ENCODE data around the gene COQ10A. TPM values are rescaled to one million over a fixed set of nuclear protein-coding genes. Genes with fewer than 3 reads are reported as not detected.

The COQ10A gene
- 40.3 and 53.6 TPM in 2 replicates for total RNA-seq
- 65.6 and 67.2 TPM in 2 replicates for polyA plus RNA-seq

DNA sequence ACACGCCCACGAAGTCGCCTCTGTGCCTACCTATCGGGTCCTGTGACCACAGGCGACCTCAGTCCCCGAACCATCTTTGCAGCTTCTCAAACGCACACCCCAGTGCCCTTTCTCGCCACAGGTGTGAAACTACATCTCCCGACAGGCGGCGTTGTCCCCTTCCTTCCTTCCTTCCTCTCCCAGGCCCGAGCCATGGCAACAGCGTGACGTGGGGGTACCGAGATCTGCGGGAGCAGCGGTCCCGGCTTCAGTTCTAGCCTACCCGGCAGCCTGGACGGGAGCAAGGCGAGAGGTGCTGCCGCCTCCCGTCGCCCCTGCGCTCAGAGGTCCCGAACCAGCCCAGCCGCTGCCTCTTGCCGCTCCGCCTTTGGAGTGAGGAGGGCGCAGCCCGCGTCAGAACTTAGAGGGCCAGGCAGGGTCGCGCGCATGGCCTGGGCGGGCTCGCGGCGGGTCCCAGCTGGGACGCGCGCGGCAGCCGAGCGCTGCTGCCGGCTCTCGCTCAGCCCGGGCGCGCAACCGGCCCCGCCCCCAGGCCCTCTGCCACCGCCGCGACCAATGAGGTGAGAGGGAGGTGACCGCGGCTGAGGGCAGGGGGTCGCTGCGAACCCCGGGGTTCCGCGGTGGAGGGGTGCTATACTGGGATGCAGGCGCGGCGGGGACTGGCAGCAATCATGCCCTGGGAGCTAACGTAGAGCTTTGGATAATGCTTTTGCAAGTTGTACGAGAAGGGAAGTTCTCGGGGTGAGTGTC lies at the start of gene COQ10A:
Gene COQ10A, plus strand, starts transcription at position 250 of the 750 bp plus-strand sequence. Its CDS starts 177 bp downstream, at position 427.
- Histone ChIP-seq H3K4me3 (peak within 1 kb of the TSS; percentile 63), H3K27me3 (no peaks in the 10 kb centered on the region), H3K36me3 (peaks cover 9% of the 10 kb centered on the region), H3K27ac (peak within 1 kb of the TSS; percentile 83), H3K9me3 (ENCODE audit: low read depth) (no peaks in the 10 kb centered on the region), H3K4me1 (ENCODE audit: low read depth) (peaks cover 18% of the 10 kb centered on the region)
- TF ChIP-seq CTCF (IDR thresholded peaks at IDR 0.05; ENCODE audit: low read depth, low read length): peak; percentile 72
- peak; percentile 88 to 93 for DNase-seq (ENCODE audit: low read depth in 1 of 2, low spot score in 1 of 2)

DNA sequence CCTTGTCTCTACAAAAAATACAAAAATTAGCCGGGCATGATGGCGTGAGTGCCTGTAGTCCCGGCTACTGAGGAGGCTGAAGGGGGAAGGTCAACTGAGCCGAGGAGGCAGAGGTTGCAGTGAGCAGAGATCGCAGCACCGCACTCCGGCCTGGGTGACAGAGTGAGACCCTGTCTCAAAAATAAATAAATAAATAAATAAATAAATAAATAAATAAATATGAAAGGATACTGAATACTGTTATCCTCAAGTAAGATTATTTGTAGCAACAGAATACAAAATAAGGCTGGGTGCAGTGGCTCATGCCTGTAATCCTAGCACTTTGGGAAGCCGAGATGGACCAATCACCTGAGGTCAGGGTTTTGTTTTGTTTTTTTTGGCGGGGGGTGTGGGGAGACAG lies 46.9 kb upstream of the COQ10A start:
- Histone ChIP-seq H3K4me3 (no peak overlapping the region), H3K27me3 (no peaks in the 10 kb centered on the region), H3K36me3 (peaks cover 9% of the 10 kb centered on the region), H3K4me1 (ENCODE audit: low read depth) (peaks cover 12% of the 10 kb centered on the region), H3K9me3 (ENCODE audit: low read depth) (no peaks in the 10 kb centered on the region), H3K27ac (peak overlapping the region; percentile 98)
- no peak for TF ChIP-seq CTCF (IDR thresholded peaks at IDR 0.05; ENCODE audit: low read depth, low read length)
- no peak for DNase-seq (ENCODE audit: low read depth in 1 of 2, low spot score in 1 of 2)

DNA sequence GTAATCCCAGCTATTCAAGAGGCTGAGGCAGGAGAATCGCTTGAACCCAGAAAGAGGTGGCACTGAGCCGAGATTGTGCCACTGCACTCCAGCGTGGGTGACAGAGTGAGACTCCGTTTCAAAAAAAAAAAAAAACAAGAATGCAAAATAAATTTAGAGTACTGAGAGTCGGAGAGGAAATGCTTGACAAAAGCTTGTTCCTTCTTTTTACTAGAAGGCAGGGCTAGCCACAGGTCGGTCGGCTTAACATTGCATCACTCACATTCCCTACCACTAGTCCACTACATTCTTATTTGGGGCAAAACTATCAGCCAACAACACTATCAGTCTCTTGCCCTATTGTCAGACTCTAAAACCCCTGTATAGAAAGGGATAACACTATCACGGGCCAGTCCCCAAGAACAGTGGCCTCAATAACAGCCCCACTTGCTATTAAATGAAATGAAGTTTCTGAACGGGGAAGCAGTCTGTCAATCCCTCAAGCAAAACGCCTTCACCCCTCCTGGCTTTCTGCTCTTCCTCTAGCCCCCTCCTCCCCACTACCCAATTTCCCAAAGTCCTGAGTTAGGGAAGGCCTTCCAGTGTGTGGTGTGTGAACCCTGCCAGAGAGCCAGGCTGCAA lies 46.0 kb upstream of the COQ10A start:
- H3K27ac ChIP-seq: peak overlapping the region; percentile 98
- H3K36me3 ChIP-seq: peaks cover 4% of the 10 kb centered on the region
- peak in 1 of 2 donors; percentile 79 for DNase-seq (ENCODE audit: low read depth in 1 of 2, low spot score in 1 of 2)
- H3K27me3 ChIP-seq: no peaks in the 10 kb centered on the region
- H3K4me3 ChIP-seq: peak overlapping the region; percentile 69
- H3K9me3 ChIP-seq (ENCODE audit: low read depth): no peaks in the 10 kb centered on the region
- TF ChIP-seq CTCF (IDR thresholded peaks at IDR 0.05; ENCODE audit: low read depth, low read length): no peak
- H3K4me1 ChIP-seq (ENCODE audit: low read depth): peaks cover 12% of the 10 kb centered on the region

- H3K9me3 ChIP-seq (ENCODE audit: low read depth): no peaks in the 10 kb centered on the region
- peak overlapping the region; percentile 69 for H3K4me3 ChIP-seq
- no peak for TF ChIP-seq CTCF (IDR thresholded peaks at IDR 0.05; ENCODE audit: low read depth, low read length)
- DNase-seq (ENCODE audit: low read depth in 1 of 2, low spot score in 1 of 2): peak; percentile 88 to 91
- H3K27ac ChIP-seq: peak overlapping the region; percentile 98
- H3K4me1 ChIP-seq (ENCODE audit: low read depth): peaks cover 12% of the 10 kb centered on the region
- peaks cover under 1% of the 10 kb centered on the region for H3K36me3 ChIP-seq
- H3K27me3 ChIP-seq: no peaks in the 10 kb centered on the region
These were observed 45.4 kb upstream of the COQ10A start for GRCh38 chr12:56221232-56221756.

- Histone ChIP-seq H3K27me3 (no peaks in the 10 kb centered on the region), H3K4me1 (ENCODE audit: low read depth) (peaks cover 12% of the 10 kb centered on the region), H3K9me3 (ENCODE audit: low read depth) (no peaks in the 10 kb centered on the region), H3K4me3 (peak within 1 kb of the TSS; percentile 69), H3K36me3 (no peaks in the 10 kb centered on the region), H3K27ac (peak within 1 kb of the TSS; percentile 98)
- TF ChIP-seq CTCF (IDR thresholded peaks at IDR 0.05; ENCODE audit: low read depth, low read length): peak; percentile 10
- peak; percentile 97 to 99 for DNase-seq (ENCODE audit: low read depth in 1 of 2, low spot score in 1 of 2)
These were observed 44.8 kb upstream of the COQ10A start, which contains the start of gene RNF41 for GRCh38 chr12:56221757-56222530. TSS of gene RNF41 (minus strand) at chr12:56221922. CDS start at chr12:56214047, 7,875 bp downstream.
